ENCODE measurements around the gene ST6GALNAC2. TPM values are rescaled to one million over a fixed set of nuclear protein-coding genes. Genes with fewer than 3 reads are reported as not detected.
"Not testable (repeated sequence)": the region's sequence is repeated elsewhere in the genome, so short reads cannot be mapped to it uniquely, and the experiment has no call there.

The ST6GALNAC2 gene
- total RNA-seq, 1 donor from 2014 or later: 24.8 TPM

DNA sequence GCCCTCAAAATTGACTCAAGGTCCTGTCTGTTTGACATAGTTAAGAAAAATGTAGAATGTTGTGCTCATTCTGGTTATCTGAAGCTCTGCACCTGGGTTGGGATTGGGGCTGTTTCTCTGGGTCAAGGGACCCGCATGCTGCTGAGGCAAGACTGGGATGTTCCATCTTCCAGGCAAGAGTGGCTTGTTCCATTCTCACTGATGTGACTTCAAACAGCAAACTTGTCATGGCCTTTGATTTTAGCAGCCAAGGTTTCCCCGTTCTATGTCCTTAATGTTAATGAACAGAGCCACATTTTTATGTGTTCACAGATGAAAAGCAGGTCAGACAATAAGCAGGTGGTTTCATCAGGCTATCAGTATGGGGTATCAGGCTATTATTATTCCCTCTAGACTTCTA is 32.2 kb upstream of the ST6GALNAC2 start:
- no peaks in the 10 kb centered on the region for H3K4me1 ChIP-seq
- DNase-seq (ENCODE audit: extremely low spot score in 2 of 2): no peak
- intact Hi-C loops (cut with DNase I): no loop called here
- no peaks in the 10 kb centered on the region for H3K27me3 ChIP-seq
- TF ChIP-seq, protein P1, sequence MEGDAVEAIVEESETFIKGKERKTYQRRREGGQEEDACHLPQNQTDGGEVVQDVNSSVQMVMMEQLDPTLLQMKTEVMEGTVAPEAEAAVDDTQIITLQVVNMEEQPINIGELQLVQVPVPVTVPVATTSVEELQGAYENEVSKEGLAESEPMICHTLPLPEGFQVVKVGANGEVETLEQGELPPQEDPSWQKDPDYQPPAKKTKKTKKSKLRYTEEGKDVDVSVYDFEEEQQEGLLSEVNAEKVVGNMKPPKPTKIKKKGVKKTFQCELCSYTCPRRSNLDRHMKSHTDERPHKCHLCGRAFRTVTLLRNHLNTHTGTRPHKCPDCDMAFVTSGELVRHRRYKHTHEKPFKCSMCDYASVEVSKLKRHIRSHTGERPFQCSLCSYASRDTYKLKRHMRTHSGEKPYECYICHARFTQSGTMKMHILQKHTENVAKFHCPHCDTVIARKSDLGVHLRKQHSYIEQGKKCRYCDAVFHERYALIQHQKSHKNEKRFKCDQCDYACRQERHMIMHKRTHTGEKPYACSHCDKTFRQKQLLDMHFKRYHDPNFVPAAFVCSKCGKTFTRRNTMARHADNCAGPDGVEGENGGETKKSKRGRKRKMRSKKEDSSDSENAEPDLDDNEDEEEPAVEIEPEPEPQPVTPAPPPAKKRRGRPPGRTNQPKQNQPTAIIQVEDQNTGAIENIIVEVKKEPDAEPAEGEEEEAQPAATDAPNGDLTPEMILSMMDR (IDR thresholded peaks at IDR 0.05): no peak
- no peak for TF ChIP-seq POLR2AphosphoS5 (IDR thresholded peaks at IDR 0.05; ENCODE audit: insufficient read depth in 1 of 2, low read depth in 1 of 2)
- no peak for TF ChIP-seq POLR2A (IDR thresholded peaks at IDR 0.05)
- H3K27ac ChIP-seq: no peak overlapping the region
- no peaks in the 10 kb centered on the region for H3K9me3 ChIP-seq
- H3K36me3 ChIP-seq: no peaks in the 10 kb centered on the region
- H3K4me3 ChIP-seq: no peak overlapping the region

DNA sequence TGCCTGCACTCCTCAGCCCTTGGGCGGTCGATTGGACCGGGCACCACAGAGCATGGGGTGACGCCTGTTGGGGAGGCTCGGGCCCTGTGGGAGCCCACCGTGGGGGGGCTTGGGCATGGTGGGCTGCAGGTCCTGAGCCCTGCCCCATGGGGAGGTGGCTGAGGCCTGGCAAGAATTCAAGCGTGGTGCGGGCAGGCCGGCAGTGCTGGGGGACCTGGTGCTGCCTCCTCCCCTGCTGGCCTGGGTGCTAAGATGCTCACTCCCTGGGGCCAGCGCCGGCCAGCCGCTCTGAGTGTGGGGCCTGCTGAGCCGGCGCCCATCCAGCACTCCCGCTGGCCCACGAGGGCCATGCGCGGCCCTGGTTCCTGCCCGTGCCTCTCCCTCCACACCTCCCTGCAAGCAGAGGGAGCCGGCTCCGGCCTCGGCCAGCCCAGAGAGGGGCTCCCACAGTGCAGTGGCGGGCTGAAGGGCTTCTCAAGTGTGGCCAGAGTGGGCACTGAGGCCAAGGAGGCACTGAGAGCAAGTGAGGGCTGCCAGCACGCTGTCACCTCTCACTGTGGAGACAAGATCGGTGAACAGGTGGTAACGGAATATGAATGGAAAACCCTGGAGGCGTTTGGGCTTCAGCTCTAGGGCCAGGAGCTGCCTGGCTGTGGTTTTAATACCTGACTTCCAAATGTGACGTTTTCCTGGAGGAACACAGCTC is 29.4 kb upstream of the ST6GALNAC2 start:
- no peak for DNase-seq (ENCODE audit: extremely low spot score in 2 of 2)
- TF ChIP-seq POLR2AphosphoS5 (IDR thresholded peaks at IDR 0.05; ENCODE audit: insufficient read depth in 1 of 2, low read depth in 1 of 2) (no peak), POLR2A (IDR thresholded peaks at IDR 0.05) (no peak)
- TF ChIP-seq, protein P1 (IDR thresholded peaks at IDR 0.05): no peak
- Histone ChIP-seq H3K27me3 (no peaks in the 10 kb centered on the region), H3K27ac (no peak overlapping the region), H3K9me3 (no peaks in the 10 kb centered on the region), H3K36me3 (no peaks in the 10 kb centered on the region), H3K4me1 (no peaks in the 10 kb centered on the region), H3K4me3 (no peak overlapping the region)
- intact Hi-C loops (cut with DNase I): no loop called here

DNA sequence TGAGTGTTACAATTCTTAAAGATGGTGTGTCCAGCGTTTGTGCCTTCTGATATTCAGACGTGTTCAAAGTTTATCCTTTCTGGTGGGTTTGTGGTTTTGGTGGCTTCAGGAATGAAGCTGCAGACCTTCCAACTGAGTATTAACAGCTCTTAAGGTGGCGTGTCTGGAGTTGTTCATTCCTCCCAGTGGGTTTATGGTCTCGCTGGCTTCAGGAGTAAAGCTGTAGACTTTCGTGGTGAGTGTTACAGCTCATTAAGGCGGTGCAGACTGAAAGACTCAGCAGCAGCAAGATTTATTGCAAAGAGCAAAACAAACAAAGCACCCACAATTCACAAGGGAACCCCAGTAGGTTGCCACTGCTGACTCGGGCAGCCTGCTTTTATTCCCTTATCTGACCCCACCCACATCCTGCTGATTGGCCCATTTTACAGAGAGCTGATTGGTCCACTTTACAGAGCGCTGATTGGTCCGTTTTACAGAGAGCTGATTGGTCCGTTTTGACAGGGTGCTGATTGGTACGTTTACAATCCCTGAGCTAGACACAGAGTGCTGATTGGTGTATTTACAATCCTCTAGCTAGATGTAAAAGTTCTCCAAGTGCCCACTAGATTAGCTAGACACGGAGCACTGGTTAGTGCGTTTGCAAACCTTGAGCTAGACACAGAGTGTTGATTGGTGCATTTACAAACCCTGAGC is 28.6 kb upstream of the ST6GALNAC2 start:
- H3K27ac ChIP-seq; H3K4me3 ChIP-seq; H3K27me3 ChIP-seq; H3K9me3 ChIP-seq; DNase-seq (ENCODE audit: extremely low spot score in 2 of 2); H3K36me3 ChIP-seq; H3K4me1 ChIP-seq; intact Hi-C loops (cut with DNase I): not testable (repeated sequence)

DNA sequence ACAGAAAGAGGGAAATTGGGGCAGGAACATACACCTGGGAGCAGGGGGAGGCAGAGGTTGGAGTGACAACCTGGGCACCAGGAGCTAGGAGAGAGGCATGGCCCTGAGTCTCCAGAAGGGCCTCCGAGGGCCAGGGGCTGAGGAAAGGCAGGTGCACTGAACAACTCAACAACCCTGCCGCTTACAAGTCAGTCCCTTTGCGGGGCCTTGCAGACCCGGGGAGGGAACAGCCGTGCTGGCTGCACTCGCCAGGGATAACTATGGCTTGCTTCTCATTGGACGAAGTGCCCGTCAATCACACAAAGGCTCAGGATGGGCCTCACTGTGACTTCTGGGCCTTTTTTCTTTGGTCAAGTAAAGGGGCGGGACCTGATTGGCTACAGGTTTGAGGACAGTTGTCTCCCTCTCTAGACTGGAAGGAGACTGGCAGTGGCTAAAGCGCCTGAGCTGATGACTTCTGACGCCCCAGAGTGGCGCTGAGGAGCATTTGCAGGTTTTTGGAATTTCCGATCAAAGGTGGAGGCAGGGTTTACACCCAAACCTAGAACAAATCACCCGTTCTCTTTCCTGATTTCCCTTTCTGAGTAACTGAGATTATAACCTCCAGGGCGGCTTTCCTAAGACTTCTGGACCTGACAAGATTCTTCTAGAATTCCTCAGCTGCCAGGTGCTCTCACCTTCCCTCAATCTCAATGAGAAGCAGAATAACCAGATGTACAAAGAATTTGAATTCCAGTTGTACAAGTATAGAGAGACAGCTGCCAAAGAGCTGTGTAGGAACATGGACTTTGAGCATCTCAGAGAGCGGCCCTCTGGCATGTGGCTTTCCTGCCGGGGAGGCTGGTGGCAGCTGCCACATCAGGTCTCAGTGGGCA is 27.6 kb upstream of the ST6GALNAC2 start:
- Histone ChIP-seq H3K27ac (no peak overlapping the region), H3K27me3 (no peaks in the 10 kb centered on the region), H3K4me1 (no peaks in the 10 kb centered on the region), H3K9me3 (no peaks in the 10 kb centered on the region), H3K4me3 (no peak overlapping the region), H3K36me3 (no peaks in the 10 kb centered on the region)
- TF ChIP-seq POLR2A (IDR thresholded peaks at IDR 0.05) (no peak), POLR2AphosphoS5 (IDR thresholded peaks at IDR 0.05; ENCODE audit: insufficient read depth in 1 of 2, low read depth in 1 of 2) (no peak)
- TF ChIP-seq, protein P1 (IDR thresholded peaks at IDR 0.05): no peak
- no peak for DNase-seq (ENCODE audit: extremely low spot score in 2 of 2)
- intact Hi-C loops (cut with DNase I): no loop called here

DNA sequence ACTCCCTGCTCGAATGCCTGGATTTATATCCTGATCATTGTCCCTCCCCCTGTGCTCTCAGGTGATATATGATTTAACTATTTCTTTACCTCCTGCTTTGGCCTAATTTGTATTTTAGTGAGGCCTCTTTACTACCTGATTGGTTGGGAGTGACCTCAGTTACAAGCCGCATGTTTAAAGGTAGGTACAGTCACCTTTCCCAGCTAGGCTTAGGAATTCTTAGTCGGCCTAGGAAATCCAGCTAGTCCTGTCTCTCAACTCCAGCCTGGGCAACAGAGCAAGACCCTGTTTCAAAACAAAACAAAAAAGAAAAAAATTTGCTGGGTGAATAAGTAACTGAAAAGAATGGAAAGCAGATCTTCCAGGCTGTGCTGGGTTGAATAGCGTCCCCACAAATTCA is 26.8 kb upstream of the ST6GALNAC2 start:
- Histone ChIP-seq H3K4me1 (no peaks in the 10 kb centered on the region), H3K27ac (no peak overlapping the region), H3K4me3 (no peak overlapping the region), H3K27me3 (no peaks in the 10 kb centered on the region), H3K36me3 (no peaks in the 10 kb centered on the region), H3K9me3 (no peaks in the 10 kb centered on the region)
- intact Hi-C loops (cut with DNase I): no loop called here
- DNase-seq (ENCODE audit: extremely low spot score in 2 of 2): no peak
- TF ChIP-seq, protein P1 (IDR thresholded peaks at IDR 0.05): no peak
- TF ChIP-seq POLR2A (IDR thresholded peaks at IDR 0.05) (no peak), POLR2AphosphoS5 (IDR thresholded peaks at IDR 0.05; ENCODE audit: insufficient read depth in 1 of 2, low read depth in 1 of 2) (no peak)
